Stimulated activated CD4-positive, alpha-beta T cell treated with anti-CD3 and anti-CD28 coated beads, Interleukin-1b, Interleukin-23, amount 100 ng/mL, for 1 hour (primary cell): ENCODE data around the gene PAQR3.

Experiments used
- DNase-seq, 2 donors: peaks; one replicate each; pipeline ENCODE4 v3.0.0-alpha.2; 2020; ENCODE audit warnings: low read depth in 2 of 2

Gene PAQR3

DNA sequence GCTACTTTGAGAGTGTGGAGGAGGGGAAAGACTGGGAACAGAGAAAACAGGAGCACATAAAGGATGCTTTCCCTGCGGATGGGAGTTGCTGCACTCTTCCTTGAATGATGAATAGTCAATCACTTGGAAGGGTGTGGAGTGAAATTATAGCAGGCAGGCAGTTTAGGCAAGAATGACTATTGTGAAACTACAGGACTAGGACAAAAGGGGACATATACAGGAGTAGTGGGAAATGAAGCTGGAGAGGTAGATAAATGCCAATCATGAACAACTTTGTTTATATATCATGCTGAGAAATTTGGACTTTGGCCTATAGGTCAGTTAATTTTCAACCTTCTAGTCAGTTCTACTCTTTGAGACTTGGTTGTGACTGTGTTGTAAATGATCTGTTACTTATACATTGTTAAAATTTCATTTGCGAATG lies 76.9 kb downstream of the PAQR3 start:
- DNase-seq, result no peak
